GM21423 (cell line): ENCODE data around the gene PSRC1.
"Not testable (repeated sequence)": the region's sequence is repeated elsewhere in the genome, so short reads cannot be mapped to it uniquely, and the experiment has no call there.

Experiments used
- ATAC-seq: cut with Tn5 transposase; IDR thresholded peaks from one replicate; pipeline ENCODE4 v1.9.1; 2021; ENCODE audit warnings: mild to moderate bottlenecking, moderate library complexity; ENCODE audit not compliant: unreplicated experiment

The PSRC1 gene

DNA sequence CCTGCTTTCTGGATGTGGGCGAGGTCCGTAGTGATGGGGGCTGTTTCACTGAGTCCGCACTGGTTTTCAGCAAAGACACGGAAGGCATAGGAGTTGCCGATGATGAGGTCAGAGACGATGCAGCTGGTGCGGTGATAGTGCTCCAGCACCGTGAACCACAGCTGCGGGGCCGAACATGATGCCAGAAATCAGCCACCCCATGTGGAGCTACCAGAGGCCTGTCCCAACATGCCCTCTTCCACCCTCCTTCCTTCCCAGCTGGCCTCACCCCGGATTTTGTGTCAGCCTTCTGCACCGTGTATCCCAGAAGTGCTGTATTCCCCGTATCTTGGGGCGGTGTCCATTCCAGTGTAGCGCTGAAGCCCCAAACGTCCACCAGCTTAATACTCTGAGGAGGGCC lies 13.8 kb upstream of the PSRC1 start:
- ATAC-seq, result no peak

DNA sequence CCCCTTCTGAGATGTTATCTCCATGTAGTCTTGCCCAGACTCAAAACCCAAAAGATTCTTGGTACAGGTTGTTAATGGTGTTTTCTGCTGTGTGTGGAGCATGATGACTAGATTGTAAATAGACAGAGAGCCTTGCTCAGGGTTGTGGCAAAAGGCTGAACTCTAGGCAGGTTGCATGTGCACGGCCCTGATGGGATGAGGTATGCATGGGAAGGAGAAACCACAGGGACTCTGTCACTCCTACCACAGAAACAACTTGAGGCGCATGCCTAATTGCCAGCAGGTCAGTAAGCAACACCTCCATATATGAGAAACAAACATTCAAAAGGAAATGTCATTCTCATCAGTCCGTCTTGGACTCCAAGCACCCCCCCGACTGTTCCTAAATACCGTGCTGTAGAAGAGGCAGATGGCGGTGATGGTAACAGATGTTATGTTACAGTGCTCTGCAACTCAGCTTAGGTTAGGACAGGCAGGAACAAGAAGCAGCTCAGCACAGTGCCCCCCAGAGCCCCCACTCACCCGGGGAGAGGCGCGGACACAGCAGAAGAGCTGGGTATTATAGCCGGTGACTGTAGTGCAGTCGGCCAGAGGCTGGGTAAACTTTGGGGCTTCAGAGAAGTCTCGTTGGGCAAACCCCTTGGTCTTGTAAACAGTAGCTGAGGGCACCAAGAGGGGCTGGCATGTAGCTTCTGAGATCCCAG lies 12.9 kb upstream of the PSRC1 start:
- no peak for ATAC-seq

DNA sequence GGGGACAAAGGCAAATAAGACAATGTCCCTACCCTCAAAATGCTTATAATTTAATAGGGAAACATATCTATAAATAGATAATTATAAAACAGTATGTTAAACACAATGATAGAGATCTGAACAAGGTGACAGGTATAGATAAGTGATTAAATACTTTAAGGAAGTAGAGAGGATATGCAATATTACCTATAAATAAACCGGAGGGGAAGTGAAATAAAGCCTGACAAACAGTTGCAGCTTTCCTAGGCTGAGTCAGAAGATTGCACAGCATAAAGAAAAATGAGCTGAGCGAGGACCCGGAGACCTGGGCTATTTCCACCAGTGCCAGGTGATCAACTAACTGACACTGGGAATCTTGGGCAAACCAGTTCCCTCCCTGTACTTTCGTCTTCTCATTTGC lies 11.5 kb upstream of the PSRC1 start:
- ATAC-seq, result no peak

DNA sequence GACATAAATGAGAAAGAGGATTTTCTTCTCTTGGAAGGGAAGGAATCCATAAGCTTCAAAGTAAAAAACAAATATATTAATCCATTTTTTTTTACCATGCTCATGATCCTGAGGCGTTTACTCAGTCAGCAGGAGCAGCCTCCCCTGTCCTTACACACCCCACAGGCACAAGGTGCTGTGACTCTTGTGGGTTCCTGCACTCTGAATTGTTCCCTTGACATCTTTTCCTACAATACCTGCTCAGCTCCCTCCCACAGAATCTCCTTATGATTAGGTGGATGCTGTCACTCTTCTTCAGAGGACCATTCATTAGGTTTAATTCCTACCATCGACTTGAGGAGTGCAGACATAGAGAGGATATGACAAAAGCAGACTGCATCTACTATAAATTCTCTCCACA lies 10.1 kb upstream of the PSRC1 start:
- no peak for ATAC-seq

DNA sequence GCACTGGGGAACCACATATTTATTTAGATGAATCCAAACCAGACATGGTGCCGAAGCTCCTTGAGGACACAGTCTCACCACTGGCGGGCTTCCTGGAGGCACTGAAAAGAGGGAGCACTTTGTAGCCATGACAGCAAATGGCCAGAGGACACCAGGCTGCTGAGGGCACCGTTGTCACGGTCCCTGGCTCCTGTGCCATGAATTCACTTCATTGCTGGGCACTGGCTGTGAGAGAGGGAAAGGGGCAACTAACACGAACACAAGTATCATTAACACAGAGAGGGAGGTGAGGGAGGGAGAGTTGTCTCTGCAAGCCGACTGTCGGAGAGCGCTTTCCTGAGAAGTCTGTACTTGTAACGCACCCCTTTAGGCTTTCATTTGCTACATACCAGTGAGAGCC lies 9.4 kb upstream of the PSRC1 start:
- ATAC-seq, result no peak

DNA sequence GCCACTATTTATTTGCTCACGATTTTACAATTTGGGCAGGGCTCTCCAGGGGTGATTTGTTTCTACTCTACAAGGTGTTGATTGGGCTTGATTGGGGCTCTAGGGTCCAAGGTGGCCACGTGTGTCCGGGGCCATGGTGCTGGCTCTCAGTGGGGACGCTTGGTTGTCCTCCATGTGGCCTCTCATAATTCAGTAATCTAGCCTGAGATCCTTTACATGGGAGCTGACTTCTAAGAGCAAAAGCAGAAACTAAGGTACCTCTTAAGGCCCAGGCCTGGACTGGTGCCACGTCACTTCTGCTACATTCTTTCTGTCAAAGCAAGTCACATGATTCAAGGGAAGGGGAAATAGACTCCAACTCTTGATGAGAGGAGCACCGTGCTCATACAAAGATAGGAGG lies 8.1 kb upstream of the PSRC1 start:
- ATAC-seq, result no peak

DNA sequence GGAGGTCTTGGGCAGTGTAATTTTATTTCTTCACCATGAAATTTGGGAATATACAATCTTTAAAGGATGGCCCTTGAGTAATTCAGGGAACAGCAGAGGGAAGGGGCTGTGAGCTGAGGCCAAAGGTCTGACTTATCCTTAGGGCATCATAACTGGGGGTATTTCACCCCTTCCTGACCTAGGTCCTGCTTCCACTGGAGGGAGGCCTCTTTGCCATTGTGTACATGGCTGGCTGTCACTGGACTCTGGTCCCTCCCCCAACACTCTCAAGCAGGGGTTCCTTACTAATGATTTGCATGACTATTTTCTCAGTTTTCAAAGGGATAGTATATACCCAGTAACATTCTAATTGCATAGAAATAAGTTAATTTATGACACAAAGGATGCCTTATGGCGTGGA lies 7.2 kb upstream of the PSRC1 start:
- no peak for ATAC-seq

DNA sequence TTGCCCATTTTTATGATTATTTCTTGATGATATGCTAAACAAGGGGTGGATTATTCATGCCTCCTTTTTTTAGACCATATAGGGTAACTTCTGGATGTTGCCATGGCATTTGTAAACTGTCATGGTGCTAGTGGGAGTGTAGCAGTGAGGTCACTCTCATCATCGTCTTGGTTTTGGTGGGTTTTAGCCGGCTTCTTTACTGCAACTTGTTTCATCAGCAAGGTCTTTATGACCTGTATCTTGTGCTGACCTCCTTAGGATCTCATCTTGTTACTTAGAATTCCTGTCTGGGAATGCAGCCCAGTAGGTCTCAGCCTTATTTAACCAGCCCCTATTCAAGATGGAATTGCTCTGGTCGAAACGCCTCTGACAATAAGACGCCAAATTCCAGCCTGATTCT lies 3.8 kb upstream of the PSRC1 start:
- not testable (repeated sequence) for ATAC-seq

DNA sequence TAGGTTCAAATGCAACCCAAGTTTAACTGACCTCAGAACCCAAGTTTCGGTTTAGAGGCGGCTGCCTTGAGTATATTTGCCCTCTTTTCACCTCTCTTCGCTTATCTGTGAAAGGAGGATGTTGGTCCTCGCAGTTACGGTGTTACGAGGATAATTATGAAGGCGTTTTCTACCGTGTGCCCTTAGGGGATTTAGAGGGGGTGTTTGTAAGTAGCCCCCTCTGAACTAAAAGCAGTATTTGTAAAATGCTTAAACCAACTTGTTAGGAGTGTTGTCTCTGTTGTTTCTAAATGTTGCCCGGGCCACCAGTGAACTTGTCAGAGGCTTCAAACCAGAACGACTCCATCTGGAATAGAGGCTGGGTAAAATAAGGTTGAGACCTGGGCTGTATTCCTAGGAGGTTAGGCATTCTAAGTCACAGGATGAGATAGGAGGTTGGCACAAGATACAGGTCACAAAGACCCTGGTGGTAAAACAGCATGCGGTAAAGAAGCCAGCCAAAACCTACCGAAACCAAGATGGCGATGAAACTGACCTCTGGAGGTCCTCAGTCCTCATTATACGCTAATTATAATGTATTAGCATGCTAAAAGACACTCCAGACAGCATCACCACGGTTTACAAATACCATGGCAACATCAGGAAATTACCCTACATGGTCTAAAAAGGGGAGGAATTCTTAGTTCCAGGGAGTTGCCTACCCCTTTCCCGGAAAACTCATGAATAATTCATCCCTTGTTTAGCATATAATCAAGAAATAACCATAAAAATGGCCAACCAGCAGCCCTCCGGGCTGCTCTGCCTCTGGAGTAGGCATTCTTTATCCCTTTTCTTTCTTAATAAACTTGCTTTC lies 1.0 kb upstream of the PSRC1 start:
- ATAC-seq, result no peak

DNA sequence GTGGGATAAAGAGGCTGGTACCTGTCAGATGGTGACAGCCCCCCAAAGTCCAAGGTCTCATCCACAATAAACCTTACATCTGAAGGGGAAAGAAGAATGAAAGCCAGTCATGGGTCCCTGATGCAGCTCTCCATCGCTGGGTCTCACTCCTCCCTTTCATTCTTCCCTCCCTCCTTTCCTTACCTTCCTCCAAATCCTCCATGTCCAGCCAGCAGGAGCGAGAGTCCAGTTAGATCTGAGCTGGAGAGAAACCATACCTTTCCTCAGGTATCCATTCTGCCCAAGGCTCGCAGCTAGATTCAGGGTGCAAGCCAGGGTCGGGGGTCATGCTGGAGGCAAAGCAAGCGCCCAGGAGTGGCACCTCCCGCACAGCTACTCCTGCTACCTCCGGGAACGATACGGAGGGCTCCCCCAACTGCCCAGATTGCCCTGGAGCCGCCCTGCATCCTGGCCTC lies 421 bp downstream of the PSRC1 start:
- ATAC-seq, result no peak

DNA sequence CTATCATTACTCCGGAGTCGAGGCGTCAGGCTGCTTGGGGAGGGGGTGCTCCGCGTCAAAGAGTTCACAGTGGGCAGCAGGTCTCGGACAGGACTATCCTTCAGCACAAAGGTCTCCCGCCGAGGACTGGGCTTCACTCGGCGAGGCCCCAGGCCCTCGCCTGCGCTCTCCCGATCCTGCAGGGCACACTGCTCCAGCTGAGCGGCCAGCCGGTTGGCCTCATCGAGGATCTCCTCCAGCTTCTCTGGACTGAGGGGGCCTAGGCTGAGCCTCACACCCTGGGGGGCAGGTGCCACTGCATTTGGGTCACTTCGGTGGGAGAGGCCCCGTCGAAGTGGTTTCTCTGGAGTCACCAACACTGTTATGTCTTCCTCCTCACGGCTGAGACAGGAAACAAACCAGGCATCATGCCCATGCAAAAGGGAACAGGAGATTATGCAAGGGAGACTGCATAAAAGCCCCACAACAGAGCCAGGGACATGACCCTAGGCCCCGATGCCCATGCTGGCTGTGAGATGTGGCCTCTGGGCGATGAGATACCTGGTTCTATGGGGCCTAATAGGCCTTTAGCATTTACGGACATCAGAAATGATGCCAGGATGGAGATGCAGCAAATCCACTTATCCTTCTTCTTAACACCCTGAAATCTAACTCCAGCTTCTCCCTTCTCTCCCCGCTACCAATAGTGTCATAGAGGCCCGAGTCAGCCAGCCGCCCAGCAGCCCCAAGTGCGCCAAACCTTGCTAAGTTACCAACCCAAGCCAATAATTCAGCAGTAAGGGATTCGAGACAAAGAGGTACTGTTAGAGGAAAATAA lies 1.1 kb downstream of the PSRC1 start:
- no peak for ATAC-seq

DNA sequence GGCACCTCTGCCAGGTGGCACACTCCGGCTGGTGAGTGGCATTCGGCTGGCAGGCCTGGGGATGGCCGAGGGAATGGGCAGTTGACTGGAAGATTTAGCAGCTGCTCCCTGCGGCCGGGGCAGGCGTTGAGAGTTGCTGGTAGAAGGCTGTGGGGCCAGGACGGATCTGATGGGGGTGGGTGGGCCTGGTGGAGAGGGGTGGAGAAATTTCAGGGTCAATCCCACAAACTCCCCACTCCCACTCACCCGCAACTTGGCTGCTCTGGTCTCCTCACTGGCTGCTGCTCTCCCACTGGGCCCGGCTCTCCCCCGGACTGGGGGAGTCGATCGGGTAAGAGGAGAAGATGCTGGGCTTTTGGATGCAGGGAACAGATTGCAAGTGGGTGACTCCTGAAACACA lies 2.1 kb downstream of the PSRC1 start:
- ATAC-seq, result no peak

DNA sequence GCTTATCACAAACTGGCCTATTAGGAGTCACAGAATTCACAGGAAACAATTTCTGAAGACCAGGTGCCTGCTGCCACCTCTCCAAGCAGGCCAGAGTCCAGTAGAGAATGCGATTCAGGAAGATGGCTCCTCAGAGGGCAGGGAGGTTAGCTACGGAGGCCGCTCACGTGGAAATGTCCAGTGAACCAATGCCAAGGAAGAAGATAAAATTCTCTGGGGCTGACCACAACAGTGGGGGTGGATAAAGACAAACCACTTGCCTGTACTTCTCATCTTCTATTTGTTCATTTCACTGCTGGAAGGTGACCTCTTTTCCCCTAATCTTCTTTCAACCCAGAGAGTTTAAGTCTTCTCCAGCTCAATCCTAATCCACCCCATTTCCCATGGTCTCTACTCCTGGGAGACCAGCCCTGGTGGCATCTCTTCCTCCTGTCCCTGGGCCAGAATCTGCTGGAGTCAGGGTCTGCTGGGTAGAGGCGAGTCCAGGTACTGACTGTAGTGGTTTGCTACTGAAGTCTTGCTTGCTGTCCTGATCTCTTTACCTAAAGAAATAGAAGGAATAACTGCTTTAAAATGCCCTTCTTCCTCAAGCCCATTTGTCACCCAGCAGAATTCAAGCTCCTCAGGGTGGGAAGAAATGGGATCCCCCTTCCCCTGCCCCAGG lies 3.2 kb downstream of the PSRC1 start:
- ATAC-seq, result no peak

DNA sequence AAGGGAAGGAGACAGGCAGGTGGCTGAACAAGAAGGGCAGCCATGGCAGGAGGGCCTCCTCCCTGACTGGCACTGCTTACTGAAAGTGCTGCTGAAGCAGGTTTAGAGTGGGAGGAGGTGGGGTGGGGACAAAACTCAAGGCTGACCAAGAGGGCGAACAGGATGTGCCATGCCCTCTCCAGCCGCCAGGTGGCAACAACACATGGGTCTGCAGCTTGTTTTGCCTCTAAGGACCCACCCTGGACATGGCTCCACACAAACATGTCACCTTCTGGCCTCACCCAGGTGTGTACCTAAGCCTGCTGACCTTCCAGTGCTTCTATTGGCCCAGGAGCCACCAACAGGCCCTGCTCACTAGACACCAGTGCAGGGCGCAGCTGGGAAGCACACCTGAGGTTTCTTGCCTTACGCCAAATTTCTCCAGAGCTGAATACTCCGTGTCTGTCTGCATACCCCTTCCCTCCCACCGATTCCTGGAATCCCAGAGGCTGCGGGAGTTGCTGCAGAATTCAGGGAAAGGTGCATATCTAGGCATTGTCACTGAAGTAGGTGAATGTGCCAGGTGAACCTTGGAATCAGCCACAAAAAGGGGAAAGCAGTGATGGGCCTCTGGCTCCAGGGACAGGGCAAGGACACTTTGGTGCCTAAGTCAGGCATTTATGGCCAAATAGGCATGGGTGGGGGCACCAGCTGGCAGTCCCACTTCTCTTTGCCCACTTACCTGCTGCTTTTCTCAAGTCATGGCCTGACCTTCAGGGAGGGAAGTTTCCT lies 5.3 kb downstream of the PSRC1 start:
- peak; percentile 84 for ATAC-seq

DNA sequence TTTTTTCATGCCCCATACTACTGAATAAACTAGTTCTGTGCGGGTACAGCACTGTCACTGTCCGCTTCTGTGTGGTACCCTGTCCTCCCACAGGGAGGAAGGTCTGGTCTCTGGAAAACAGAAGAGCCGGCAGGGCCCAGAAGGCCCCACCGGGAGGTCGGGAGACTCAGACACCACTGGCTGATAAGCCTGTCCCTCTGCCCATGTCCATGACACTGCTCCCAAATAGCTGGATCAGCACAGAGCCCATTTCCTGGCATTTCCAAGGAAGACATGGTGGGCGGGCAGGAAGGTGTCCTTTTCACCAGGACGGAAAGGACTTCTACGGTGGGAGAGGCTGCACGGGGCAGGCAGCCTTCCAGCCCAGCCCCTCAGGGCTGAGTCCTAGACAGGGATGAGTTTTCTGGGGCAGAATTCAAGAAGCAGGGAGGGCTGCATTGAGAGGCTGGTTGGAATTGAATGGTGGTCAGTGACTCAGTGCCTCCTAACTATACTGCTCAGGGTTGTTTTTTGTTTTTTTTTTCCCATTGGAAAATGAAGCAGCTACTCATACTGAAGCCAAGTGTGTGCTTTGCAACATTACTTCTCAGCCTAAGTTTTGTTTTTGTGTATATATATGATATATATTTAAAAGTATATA lies 7.1 kb downstream of the PSRC1 start:
- ATAC-seq, result no peak

DNA sequence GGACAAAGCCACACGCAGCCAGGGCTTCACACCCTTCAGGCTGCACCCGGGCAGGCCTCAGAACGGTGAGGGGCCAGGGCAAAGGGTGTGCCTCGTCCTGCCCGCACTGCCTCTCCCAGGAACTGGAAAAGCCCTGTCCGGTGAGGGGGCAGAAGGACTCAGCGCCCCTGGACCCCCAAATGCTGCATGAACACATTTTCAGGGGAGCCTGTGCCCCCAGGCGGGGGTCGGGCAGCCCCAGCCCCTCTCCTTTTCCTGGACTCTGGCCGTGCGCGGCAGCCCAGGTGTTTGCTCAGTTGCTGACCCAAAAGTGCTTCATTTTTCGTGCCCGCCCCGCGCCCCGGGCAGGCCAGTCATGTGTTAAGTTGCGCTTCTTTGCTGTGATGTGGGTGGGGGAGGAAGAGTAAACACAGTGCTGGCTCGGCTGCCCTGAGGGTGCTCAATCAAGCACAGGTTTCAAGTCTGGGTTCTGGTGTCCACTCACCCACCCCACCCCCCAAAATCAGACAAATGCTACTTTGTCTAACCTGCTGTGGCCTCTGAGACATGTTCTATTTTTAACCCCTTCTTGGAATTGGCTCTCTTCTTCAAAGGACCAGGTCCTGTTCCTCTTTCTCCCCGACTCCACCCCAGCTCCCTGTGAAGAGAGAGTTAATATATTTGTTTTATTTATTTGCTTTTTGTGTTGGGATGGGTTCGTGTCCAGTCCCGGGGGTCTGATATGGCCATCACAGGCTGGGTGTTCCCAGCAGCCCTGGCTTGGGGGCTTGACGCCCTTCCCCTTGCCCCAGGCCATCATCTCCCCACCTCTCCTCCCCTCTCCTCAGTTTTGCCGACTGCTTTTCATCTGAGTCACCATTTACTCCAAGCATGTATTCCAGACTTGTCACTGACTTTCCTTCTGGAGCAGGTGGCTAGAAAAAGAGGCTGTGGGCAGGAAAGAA lies 8.1 kb downstream of the PSRC1 start:
- ATAC-seq, result no peak

DNA sequence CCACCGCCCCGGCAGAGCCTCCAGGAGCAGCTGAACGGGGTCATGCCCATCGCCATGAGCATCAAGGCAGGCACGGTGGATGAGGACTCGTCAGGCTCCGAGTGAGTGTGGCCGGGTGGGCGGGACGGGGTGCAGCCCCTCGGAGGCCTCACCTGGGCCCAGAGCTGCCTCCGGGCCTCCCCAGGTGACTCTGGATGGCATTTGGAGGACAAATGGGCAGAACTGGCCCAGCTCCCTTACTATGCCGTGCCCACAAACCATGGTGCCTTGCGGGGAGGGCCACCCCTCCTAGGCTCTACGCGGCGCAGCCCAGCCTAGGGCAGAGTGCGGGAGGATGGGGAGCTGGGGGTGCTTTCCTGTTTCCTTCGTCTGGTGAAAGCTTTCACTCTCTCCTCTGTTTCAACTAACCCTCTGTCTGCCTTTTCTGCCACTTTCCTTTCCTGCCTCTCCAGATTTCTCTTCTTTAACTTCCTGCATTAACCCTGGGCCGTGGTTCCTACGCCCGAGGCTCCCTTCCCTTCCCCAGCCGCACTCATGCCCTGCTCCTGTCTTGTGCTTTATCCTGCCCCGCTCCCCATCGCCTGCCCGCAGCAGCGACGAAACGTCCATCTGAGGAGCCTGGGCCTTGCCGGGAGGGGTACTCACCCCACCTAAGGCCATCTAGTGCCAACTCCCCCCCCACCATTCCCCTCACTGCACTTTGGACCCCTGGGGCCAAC lies 9.2 kb downstream of the PSRC1 start:
- ATAC-seq, result no peak
